Karpas-422 (cell line): Measurements from ENCODE around the gene SNX3. TPM values are rescaled to one million over a fixed set of nuclear protein-coding genes. Genes with fewer than 3 reads are reported as not detected.

ENCODE experiments used
- DNase-seq: peaks from one replicate; pipeline ENCODE4 v3.0.0-alpha.2; 2015
- H2AFZ ChIP-seq: fragments of 200-600 bp; sonication (generic); 2 replicates; pipeline ENCODE4 v1.6.1; 2014; ENCODE audit warnings: antibody characterized with exemption, low read length, mixed read lengths
- H3K27ac ChIP-seq: fragments of 200-600 bp; sonication (generic); 2 replicates; pipeline ENCODE4 v1.5.1; 2014; ENCODE audit warnings: mild to moderate bottlenecking, low read length, moderate library complexity
- H3K27me3 ChIP-seq: fragments of 200-600 bp; sonication (generic); 2 replicates; pipeline ENCODE4 v1.6.1; 2014; ENCODE audit warnings: low read length, mixed read lengths
- H3K36me3 ChIP-seq: fragments of 200-600 bp; sonication (generic); 2 replicates; pipeline ENCODE4 v1.6.1; 2014; ENCODE audit warnings: low read length, mixed read lengths; ENCODE audit not compliant: insufficient read depth
- H3K4me1 ChIP-seq: fragments of 200-600 bp; sonication (generic); 2 replicates; pipeline ENCODE4 v1.6.1; 2014; ENCODE audit warnings: mild to moderate bottlenecking, low read length, mixed read lengths
- H3K4me2 ChIP-seq: fragments of 200-600 bp; sonication (generic); 2 replicates; pipeline ENCODE4 v1.6.1; 2014; ENCODE audit warnings: low read length, low read depth, mild to moderate bottlenecking; ENCODE audit not compliant: poor library complexity, severe bottlenecking
- H3K4me3 ChIP-seq: fragments of 200-600 bp; sonication (generic); 2 replicates; pipeline ENCODE4 v1.5.1; 2014; ENCODE audit warnings: mild to moderate bottlenecking, antibody characterized with exemption, low read length, mixed read lengths
- H3K79me2 ChIP-seq: fragments of 200-600 bp; sonication (generic); 2 replicates; pipeline ENCODE4 v1.6.1; 2014; ENCODE audit warnings: mild to moderate bottlenecking, low read length, mixed read lengths
- H3K9ac ChIP-seq: fragments of 200-600 bp; sonication (generic); 2 replicates; pipeline ENCODE4 v1.6.0; 2014; ENCODE audit warnings: low read length
- H3K9me2 ChIP-seq: fragments of 200-600 bp; sonication (generic), shearing (Covaris generic); replicated peaks from 2 replicates; pipeline ENCODE4 v1.6.0; 2014; ENCODE audit warnings: mild to moderate bottlenecking, low read length, moderate library complexity; ENCODE audit not compliant: insufficient read depth
- H3K9me3 ChIP-seq: fragments of 300-700, 200-600 bp; sonication (generic); 2 replicates; pipeline ENCODE4 v1.6.1; 2014; ENCODE audit warnings: low read length, mixed read lengths
- H4K20me1 ChIP-seq: fragments of 200-600 bp; sonication (generic); 2 replicates; pipeline ENCODE4 v1.6.1; 2014; ENCODE audit warnings: mild to moderate bottlenecking, antibody characterized with exemption, low read length, low read depth; ENCODE audit not compliant: insufficient read depth
- total RNA-seq: library from RNA; depleted of rRNA; stranded (reverse); fragments of >200 nt; shearing (Covaris generic); gene quantifications from 2 replicates; pipeline ENCODE4 v1.2.3, GENCODE V29; 2014; ENCODE audit warnings: low replicate concordance

The SNX3 gene
- total RNA-seq, 1 experiment from 2014 or later, result 177 TPM

GRCh38 chr6:108176281-108177089 is 84.4 kb downstream of the SNX3 start:
- Histone ChIP-seq H3K27ac (no peak overlapping the region), H3K36me3 (no peaks in the 10 kb centered on the region), H3K79me2 (no peaks in the 10 kb centered on the region), H3K4me2 (no peak overlapping the region), H3K9me3 (no peaks in the 10 kb centered on the region), H3K4me3 (no peak overlapping the region), H3K4me1 (no peaks in the 10 kb centered on the region), H2AFZ (no peak overlapping the region), H3K9ac (no peak overlapping the region), H4K20me1 (no peaks in the 10 kb centered on the region), H3K9me2 (no peaks in the 10 kb centered on the region), H3K27me3 (no peaks in the 10 kb centered on the region)
- no peak for DNase-seq

- Histone ChIP-seq H3K9me3 (no peaks in the 10 kb centered on the region), H3K27ac (no peak overlapping the region), H3K9ac (no peak overlapping the region), H3K4me1 (no peaks in the 10 kb centered on the region), H3K36me3 (no peaks in the 10 kb centered on the region), H3K27me3 (no peaks in the 10 kb centered on the region), H4K20me1 (no peaks in the 10 kb centered on the region), H2AFZ (no peak overlapping the region), H3K9me2 (no peaks in the 10 kb centered on the region), H3K79me2 (no peaks in the 10 kb centered on the region), H3K4me3 (no peak overlapping the region), H3K4me2 (no peak overlapping the region)
- peak; percentile 57 for DNase-seq
Measured at GRCh38 chr6:108175592-108176279, 85.1 kb downstream of the SNX3 start.

- H3K27me3 ChIP-seq, result no peaks in the 10 kb centered on the region
- no peaks in the 10 kb centered on the region for H3K36me3 ChIP-seq
- no peak overlapping the region for H3K9ac ChIP-seq
- H3K79me2 ChIP-seq, result no peaks in the 10 kb centered on the region
- no peaks in the 10 kb centered on the region for H4K20me1 ChIP-seq
- no peak overlapping the region for H3K4me3 ChIP-seq
- H3K4me2 ChIP-seq, result no peak overlapping the region
- no peaks in the 10 kb centered on the region for H3K4me1 ChIP-seq
- no peak overlapping the region for H3K27ac ChIP-seq
- no peak overlapping the region for H2AFZ ChIP-seq
- no peak for DNase-seq
- no peaks in the 10 kb centered on the region for H3K9me2 ChIP-seq
- H3K9me3 ChIP-seq, result no peaks in the 10 kb centered on the region
Measured at GRCh38 chr6:108175176-108175591, 85.7 kb downstream of the SNX3 start.

- no peaks in the 10 kb centered on the region for H3K9me3 ChIP-seq
- H3K79me2 ChIP-seq, result no peaks in the 10 kb centered on the region
- H3K4me1 ChIP-seq, result no peaks in the 10 kb centered on the region
- no peak overlapping the region for H3K27ac ChIP-seq
- no peaks in the 10 kb centered on the region for H3K27me3 ChIP-seq
- H3K4me3 ChIP-seq, result no peak overlapping the region
- H3K9ac ChIP-seq, result no peak overlapping the region
- no peaks in the 10 kb centered on the region for H3K36me3 ChIP-seq
- no peaks in the 10 kb centered on the region for H4K20me1 ChIP-seq
- no peak overlapping the region for H2AFZ ChIP-seq
- no peak for DNase-seq
- no peaks in the 10 kb centered on the region for H3K9me2 ChIP-seq
- H3K4me2 ChIP-seq, result no peak overlapping the region
Measured at GRCh38 chr6:108174371-108175175, 86.3 kb downstream of the SNX3 start.

- Histone ChIP-seq H3K79me2 (no peaks in the 10 kb centered on the region), H3K27me3 (no peaks in the 10 kb centered on the region), H3K9ac (no peak overlapping the region), H3K9me2 (no peaks in the 10 kb centered on the region), H3K9me3 (no peaks in the 10 kb centered on the region), H3K4me2 (no peak overlapping the region), H4K20me1 (no peaks in the 10 kb centered on the region), H3K27ac (no peak overlapping the region), H3K36me3 (no peaks in the 10 kb centered on the region), H3K4me1 (no peaks in the 10 kb centered on the region), H3K4me3 (no peak overlapping the region), H2AFZ (no peak overlapping the region)
- no peak for DNase-seq
Measured at GRCh38 chr6:108171918-108172516, 88.8 kb downstream of the SNX3 start.

- no peaks in the 10 kb centered on the region for H3K9me2 ChIP-seq
- no peak for DNase-seq
- H3K4me3 ChIP-seq, result no peak overlapping the region
- no peaks in the 10 kb centered on the region for H3K27me3 ChIP-seq
- no peak overlapping the region for H3K27ac ChIP-seq
- H2AFZ ChIP-seq, result no peak overlapping the region
- no peak overlapping the region for H3K4me2 ChIP-seq
- H3K4me1 ChIP-seq, result no peaks in the 10 kb centered on the region
- H3K36me3 ChIP-seq, result no peaks in the 10 kb centered on the region
- H3K79me2 ChIP-seq, result no peaks in the 10 kb centered on the region
- H3K9me3 ChIP-seq, result no peaks in the 10 kb centered on the region
- H4K20me1 ChIP-seq, result no peaks in the 10 kb centered on the region
- H3K9ac ChIP-seq, result no peak overlapping the region
Measured at GRCh38 chr6:108171291-108171917, 89.4 kb downstream of the SNX3 start.

GRCh38 chr6:108170332-108171290 is 90.2 kb downstream of the SNX3 start:
- H3K4me1 ChIP-seq, result no peaks in the 10 kb centered on the region
- no peaks in the 10 kb centered on the region for H3K9me3 ChIP-seq
- no peaks in the 10 kb centered on the region for H3K79me2 ChIP-seq
- H4K20me1 ChIP-seq, result no peaks in the 10 kb centered on the region
- DNase-seq, result no peak
- no peaks in the 10 kb centered on the region for H3K9me2 ChIP-seq
- H3K27ac ChIP-seq, result no peak overlapping the region
- H3K4me3 ChIP-seq, result no peak overlapping the region
- H3K36me3 ChIP-seq, result no peaks in the 10 kb centered on the region
- no peak overlapping the region for H3K9ac ChIP-seq
- H3K27me3 ChIP-seq, result no peaks in the 10 kb centered on the region
- H2AFZ ChIP-seq, result no peak overlapping the region
- no peak overlapping the region for H3K4me2 ChIP-seq
